ENCODE data around the gene ITCH.

The ITCH gene

DNA sequence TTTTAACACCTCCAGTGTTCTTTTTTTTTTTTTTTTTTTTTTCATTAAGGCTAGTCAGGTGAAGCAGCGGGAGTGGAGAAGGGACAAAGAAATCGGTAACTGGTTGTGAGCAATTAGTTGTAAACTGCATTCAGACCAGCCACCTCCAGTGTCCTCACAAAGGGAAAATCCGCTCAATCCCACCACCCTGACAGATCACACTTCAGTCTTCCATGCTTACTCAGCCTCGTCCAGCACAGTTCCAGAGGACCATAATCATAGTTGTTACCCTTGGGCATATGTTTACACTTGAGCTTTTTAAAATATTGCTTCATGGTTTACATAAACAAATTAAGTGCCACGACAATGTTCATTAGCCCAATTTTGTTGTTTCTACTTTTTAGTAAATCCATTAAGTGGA lies 163.4 kb downstream of the ITCH start:
- FAIRE-seq: no peak
- DNase-seq (ENCODE audit: low spot score): no peak

DNA sequence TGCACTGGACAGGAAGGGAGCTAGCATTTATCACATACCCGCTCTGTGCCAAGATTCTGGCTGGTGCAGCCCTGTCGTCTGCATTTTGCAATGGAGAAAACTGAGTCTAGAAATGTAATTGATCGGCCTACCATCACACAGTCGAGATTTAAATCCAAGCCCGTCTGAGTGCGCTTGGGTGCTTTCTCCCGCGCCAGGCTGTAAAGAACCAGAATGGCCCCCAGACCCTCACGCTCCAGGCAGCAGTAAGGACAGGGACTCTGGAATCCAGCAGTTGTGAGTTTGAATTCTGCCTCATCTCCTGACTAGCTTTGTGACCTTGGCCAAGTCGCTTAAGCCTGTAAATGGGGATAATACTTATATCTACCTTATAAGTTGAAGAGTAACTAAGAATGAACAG lies 163.9 kb downstream of the ITCH start:
- FAIRE-seq (no peak), DNase-seq (ENCODE audit: low spot score) (no peak)

DNA sequence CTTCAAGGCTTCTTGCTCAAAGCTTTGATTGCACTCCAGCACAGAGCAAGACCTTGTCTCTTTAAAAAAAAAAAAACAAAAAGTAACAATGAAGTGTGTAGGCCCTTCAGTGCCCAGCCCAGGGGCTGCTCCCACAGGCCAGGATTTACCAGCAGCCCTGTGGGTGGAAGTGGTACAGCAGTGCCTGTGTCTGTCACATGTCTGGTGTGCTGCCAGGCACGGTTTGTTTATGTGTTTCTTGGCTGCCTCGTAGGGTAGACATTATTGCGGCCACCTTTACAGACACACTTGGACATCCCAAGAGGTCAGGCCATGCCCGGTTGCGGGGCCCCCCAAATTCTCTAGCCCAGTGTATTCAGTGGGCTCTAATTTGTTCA lies 165.8 kb downstream of the ITCH start:
- FAIRE-seq (no peak), DNase-seq (ENCODE audit: low spot score) (no peak)

DNA sequence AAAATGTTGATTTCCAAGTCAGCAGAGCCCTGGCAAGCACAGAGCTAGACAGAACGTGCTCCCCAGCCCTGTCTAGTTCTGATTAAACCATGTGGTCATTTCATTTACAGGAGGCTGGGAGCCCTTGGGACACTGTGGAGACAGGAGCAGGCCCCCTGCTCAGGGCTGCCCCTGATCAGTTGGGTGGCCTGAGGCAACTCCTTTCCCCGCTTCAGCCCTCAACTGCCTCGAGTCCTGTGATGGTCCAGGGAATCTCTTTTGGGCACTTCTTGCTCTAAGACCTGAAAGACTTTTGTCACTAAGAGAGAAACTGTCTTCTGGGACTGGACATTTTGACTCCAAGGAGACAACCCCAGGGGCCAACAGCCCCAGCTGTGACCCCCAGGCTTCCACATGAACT lies 166.7 kb downstream of the ITCH start:
- DNase-seq (ENCODE audit: low spot score) (no peak), FAIRE-seq (no peak)

DNA sequence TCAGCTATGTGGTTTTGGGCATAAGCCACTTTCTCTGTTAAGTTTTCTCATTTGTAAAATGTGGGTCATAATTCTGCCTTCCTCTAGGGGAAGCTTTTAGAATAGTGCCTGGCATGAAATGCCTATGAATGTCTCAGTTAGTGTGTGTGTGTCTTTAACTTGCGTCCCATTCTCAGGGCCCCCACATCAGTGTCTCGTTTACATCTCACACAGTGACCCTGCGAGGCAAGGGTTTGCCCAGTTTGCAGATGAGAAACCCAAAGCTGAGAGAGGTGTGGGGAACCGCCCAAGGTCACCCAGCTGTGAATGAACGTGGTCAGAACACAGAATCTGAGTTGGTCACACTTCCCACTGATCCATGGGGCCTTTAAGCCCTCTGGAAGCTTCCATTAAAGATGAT lies 167.3 kb downstream of the ITCH start:
- DNase-seq (ENCODE audit: low spot score) (no peak), FAIRE-seq (no peak)

DNA sequence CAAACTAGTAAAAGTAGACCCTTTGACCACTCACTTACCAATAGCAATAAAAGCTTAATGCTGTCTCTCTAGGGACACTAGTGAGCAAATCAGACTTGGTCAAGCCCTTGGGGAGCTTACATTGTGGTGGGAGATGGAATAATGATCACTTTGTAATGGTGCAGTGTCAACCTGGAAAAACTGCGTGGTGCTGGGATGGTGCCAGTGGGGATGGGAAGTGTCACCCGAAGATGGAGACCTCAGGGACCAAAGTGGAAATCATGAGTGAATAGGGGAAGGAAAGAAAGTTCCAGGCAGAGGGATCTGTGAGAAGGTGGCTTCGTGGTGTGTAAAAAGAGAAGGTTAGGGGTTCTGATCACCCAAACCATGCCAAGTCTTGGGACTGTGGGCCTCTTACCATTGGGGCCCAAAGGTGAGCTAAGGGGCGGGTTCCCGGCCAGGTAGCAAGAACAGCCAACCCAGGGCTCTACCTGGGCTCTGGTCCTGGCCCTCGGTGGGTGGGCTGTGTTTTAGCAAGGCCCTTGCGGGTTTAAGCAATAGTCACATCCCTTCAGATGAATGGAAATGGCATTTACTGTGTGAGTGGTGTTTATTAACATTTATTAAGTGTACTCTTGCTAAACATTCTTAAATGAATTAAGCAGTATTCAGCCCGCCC lies 168.7 kb downstream of the ITCH start:
- FAIRE-seq (no peak), DNase-seq (ENCODE audit: low spot score) (no peak)

DNA sequence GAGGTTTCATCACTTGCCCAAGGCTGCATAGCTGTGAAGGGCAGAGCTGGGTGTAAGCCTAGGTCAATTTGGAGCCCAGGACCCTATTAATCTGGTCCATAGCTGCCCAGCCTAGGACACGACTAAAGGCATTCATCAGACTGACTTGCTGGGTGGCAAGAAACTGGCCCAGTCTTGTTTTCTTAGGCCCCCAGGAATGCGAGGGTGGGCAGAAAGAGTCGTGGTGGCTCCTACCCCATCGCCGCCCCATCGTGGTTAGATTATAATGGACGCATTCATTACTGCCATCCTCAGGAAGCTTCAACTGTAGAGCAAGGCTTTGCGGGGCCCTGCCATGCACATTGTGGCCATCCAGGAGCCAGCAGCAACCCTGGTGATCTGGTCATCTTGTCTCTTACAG lies 169.2 kb downstream of the ITCH start:
- FAIRE-seq (no peak), DNase-seq (ENCODE audit: low spot score) (no peak)

DNA sequence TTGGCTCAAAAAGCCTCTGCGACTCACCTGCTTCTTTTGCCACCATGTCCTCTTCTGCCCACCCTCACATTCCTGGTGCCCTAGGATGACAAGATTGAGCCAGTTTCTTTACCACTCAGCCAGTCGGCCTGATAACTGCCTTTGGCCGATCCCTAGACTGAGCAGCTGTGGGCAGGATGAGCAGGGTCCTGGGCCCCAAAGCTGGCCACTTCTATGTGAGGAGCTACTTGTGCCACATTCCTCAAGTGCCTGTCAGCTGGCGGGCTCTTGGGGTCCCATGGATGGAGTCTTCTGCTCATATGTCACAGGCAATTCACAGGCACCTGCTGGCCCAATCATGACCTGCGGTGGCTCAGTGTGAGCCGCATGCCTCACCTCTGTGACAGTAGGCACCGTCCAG lies 169.7 kb downstream of the ITCH start:
- DNase-seq (ENCODE audit: low spot score): no peak
- no peak for FAIRE-seq

DNA sequence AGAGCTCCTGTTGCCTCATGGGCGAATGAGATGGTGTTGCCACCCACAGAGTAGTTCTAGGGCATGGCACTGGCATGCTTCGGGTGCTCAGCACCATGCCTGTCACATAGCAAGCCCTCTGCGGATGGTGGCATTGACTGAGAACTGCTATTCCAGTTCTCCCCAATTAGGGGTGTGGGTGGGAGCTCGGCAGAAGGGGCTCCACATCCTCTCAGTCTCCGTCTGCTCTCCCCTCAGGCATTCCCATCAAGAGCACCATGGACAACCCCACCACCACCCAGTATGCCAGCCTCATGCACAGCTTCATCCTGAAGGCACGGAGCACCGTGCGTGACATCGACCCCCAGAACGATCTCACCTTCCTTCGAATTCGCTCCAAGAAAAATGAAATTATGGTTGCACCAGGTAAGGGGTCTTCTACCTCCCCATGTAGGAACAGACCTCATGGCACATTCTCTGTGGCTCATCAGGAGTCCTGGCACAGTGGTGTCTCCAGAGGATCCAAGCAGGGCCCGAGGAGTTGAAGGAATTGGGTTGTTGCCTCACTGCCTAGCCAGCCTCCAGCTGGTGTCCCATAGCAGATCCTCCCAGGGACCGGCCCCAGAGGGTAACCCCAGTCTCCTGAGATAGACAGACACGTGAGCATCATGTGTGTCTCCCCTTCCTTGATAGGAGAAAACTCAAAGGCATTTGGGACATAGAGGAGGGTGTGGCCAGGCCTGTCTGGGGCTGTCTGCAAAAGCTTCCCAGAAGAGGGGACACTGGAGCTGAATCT lies 171.5 kb downstream of the ITCH start:
- DNase-seq (ENCODE audit: low spot score) (no peak), FAIRE-seq (no peak)

DNA sequence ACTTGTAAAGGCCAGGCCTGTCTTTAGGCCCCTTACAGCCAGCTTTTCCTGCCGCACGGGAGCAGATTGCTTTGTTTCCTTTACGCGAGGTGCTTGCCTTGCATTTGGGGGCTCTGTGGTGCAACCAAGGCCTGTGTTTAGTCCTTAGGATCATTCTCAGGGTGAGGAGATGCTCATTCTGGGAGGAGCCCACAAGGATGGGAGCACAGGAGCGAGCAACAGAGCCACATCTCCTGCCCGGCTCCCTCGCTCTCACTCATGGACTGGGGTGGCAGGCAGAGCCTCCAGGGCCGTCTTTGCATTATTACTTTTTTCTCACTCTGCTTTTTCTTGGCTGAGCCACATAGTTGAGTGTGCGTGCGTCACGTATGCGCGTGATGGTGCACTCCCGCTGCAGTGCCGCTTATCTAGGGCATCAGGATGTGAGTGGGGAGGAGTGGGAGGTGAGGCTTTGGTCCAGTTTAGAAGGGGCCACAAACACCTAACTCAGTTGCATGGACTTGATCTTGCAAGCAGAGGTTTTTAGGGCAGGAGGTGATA lies 172.3 kb downstream of the ITCH start:
- FAIRE-seq (no peak), DNase-seq (ENCODE audit: low spot score) (no peak)

DNA sequence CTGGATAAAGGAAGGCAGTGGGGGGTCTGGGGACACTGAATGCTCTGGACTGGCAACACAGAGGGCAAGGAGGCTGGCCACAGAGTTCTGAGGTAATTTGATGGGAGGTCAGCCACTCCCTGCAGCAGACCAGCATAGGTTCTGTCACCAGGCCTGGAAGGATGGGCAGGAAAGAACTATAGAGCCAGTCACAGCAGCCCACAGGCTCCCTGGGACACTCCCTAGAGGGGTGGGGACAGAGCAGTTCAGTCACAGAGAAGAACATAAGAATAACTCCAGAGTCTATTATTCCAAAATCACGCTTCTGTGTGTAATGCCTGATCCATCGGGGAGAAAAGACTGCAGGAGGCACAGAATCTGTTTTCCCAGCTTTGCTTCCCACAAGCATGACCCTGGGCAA lies 172.8 kb downstream of the ITCH start:
- no peak for DNase-seq (ENCODE audit: low spot score)
- no peak for FAIRE-seq

DNA sequence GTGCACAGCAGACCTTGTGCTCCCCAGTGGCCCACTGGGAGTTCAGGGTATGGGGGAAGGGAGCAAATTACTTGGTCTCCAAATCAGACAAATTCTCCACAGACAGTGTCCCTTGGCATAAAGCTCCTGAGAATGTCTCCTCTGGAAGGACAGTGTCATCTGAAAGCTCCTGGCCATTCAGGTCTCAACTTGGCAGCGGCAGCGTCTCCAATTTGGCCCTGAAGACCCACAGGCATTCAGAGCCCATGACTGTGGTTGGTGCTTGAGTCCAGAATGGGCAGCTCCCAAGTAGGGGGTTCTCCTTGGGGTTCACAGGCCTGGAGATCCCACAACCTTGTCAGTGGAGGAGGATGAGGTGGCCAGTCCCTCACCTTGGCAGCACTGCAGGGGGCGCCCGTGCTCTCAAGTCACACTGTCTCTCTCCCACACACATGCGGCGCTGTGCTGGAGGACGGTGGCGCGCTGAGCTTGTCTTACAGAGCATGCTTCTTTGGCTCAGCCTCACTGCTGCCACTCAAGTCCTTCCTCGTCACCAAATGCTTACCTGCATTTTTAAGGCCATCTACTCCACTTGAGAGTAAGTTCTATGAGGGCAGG lies 173.8 kb downstream of the ITCH start:
- no peak for FAIRE-seq

DNA sequence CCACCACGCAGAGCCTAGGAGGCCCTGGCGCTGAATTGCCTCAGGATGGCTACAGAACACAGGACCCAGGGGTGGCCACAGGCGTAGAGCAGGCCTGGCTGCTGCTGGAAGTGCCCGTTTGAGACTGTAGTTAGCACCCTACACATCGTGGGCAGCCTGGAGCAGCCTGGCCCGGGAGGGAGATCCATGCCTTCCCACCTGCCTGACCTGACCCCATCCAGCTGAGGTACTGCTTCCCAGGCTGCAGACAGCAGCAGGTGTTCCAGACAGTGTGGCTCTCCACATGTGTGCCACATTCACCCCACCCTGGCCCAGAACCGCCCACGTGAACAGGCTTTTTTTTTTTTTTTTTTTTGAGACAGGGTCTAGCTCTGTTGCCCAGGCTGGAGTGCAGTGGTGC lies 174.6 kb downstream of the ITCH start:
- no peak for FAIRE-seq
- no peak for DNase-seq (ENCODE audit: low spot score)

More for the DNA sequence above, 173.8 kb downstream of the ITCH start:
- DNase-seq (ENCODE audit: low spot score): no peak

DNA sequence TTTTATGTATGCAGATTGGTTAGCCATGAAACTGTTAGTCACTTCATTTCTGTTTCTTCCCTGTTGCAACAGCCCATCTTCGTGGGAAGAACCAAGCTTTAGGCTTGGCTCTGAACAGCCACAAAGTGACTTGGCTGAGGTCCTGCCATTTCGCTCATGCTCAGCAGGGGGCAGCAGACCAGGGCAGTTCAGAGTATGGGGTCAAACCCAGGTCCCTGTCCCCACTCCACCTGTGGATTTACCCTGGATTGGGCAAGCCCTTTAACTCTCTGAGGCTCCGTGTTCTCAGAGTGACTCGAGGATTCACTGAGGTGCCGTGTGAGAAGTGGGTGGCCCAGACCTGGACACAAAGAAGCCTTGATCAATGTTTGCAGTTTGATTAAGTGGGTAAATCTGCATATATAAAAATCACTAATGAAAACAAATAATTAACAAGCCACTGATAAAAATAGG lies 175.6 kb downstream of the ITCH start:
- DNase-seq (ENCODE audit: low spot score) (no peak), FAIRE-seq (no peak)

DNA sequence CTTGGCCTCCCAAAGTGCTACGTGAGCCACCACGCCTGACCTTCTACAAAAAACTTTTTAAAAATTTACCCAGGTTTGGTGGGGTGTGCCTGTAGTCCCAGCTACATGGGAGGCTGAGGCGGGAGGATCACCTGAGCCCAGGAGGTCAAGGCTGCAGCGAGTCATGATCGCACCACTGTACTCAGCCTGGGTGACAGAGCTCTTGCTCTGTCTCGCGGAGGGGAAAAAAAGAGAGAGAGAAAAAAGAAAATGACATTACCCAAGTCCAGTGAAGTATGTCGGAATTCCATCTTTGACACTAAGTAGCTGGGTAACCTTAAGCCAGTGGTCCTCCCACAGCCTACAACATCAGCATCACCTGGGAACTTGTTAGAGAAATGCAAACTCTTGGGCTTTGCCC lies 176.7 kb downstream of the ITCH start:
- no peak for DNase-seq (ENCODE audit: low spot score)
- FAIRE-seq: no peak

DNA sequence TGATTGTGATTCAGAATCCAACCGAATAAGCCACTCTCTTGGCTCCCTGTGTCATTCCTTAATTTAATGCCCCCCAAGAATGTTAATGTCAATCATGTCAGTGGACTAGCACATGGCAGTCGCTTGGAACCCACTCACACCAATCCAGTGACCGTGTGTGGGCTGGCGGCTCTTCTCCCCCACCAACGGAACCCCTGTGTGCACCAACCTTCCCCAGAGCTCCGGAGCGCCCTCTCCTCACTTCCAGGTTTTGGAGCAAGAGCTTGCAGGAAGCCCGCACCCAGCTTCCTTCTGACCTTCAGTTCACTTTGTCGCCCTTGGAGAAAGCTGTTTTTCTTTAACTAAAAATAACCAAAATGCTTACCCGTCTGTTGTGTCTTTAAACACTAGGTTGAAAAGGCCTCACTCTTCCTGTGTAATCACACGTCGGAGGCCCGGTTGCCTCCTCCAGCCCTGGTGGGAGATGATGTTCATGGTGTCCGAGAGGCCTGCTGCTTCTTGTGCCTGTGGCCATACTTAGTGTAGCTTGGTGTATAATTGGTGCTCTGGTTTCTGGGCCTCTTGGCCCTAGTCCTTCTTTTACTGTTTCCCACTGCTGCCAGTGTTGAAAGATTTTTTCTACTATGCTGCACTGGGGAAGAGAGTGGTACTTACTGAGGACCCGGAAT lies 177.7 kb downstream of the ITCH start:
- FAIRE-seq: no peak
- DNase-seq (ENCODE audit: low spot score): no peak

DNA sequence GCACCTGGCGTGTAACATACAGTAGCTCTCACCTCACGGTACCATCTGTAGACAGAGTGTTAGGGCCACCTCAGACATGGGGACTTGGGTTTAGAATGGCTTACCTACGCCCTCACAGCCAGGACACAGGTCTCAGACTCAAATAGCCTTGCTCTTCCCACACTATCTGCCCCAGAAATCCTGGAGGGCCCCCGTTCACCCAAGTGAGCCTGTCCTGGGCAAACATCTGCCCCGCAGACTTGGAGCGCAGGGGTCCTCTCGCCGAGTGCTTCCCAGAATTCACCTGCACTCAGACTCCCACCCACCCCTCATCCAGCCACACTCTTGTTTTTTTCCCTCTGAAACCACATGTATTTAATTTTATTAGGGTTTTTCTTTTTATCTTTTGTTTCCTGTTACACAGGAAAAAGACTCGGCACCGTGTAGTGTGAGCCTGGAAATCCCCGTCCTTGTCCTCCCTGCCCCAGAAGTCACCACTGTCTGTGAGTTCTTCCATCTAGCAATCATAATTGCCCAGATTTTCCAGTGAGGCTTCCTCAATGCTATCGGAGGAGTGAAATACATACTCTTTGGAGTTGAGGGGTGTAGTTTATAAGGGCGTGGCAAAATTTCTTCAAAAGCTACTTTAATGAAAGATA lies 178.3 kb downstream of the ITCH start:
- FAIRE-seq (no peak), DNase-seq (ENCODE audit: low spot score) (no peak)

DNA sequence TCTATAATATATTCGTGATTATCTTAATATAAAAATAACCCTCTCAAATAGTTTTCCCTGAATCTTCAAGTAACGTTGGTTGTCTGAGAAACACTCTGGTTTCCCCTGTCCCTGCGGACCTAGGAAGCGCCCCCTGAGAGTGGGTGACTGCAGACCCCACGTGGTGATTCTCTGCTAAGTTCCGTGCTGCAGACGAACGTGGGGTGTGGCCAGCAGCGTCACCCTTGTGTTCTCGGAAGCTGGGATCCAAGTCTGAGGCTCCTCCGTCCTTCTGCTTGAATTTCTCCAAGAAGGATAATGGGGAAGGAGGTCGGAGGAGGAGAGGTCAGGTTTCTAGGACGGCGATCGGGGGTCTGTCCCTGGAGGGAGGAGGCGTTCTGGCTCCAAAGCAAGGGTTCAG lies 178.8 kb downstream of the ITCH start:
- FAIRE-seq (no peak), DNase-seq (ENCODE audit: low spot score) (no peak)

DNA sequence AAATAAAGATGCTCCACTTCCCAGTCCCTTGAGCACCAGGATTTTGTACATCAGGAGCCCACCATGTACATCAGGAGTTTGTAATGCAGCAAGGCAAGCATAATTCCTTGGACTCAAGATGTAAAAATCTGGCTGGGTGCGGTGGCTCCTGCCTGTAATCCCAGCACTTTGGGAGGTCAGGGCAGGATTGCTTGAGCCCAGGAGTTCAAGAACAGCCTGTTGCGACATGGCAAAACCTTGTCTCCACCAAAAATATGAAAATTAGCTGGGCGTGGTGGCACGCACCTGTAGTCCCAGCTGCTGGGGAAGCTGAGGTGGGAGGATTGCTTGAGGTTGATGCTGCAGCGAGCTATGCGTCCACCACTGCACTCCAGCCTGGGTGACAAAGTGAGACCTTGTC lies 179.4 kb downstream of the ITCH start:
- no peak for DNase-seq (ENCODE audit: low spot score)
- no peak for FAIRE-seq

DNA sequence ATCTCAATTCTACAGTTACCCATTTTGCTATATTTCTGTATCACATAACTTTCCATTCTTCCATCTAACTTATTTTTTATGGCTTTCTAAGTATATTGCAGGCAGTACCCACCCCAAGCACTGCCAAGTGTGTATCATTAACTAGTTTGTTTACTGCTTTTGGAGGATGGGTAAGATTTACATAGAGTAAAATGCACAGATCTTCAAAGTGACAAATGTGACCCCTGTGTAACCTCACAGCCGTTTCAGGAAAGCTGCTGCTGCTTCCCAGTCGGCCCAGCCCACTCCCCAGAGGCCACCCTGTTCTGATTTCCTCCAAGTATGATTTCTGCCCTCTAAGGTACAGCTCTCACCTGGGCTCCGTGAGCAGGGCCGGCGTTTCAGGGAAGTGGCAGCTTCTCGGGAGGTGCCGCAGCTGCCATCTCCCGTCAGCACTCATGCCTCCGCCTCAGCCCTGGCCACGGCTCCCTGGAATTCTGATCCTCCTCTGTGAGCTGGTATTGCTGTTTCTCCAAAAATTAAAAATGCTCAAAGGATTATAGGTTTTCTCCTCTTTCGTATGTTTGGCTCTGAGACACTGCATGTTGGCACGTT lies 180.5 kb downstream of the ITCH start:
- FAIRE-seq: no peak
- no peak for DNase-seq (ENCODE audit: low spot score)

DNA sequence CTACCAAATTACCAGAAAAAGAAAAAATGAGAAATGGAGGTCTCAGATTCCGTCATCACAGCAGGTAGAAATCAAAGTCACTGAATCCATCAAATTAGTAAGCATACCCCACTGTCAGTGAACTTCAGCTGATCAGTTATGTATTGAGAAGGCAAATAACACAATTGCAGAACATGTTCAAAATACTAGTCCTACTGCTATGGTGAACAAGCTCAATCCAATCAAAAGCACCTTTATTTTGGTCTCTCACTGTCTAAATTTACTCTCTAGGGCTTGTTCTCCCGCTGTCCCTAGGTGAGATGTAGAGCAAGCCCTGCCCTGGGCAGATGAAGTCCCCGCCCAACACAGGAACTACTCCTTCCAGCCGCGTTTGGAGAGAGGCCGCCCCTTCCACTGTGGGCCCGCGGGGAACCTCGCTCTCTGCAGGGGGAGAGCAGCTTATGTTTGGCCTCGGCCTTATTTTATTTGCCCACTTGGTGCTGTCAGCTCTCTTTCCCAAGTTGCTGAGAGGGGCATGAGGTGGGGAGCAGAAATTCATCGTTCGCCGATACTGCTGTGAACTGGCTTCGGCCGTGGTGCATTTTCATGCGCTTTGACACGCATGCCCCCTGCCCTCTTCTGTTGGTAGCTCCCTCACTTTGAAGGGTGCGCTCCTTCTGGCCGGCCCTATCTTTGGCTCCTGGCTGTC lies 181.2 kb downstream of the ITCH start:
- DNase-seq (ENCODE audit: low spot score) (no peak), FAIRE-seq (no peak)
